CD4-positive, alpha-beta T cell (primary cell): Measurements from ENCODE around the gene TRAFD1. TPM values are rescaled to one million over a fixed set of nuclear protein-coding genes. Genes with fewer than 3 reads are reported as not detected.

ENCODE experiments used
- ATAC-seq: fragments of 200-7000 bp; cut with Tn5 transposase; one replicate; pipeline ENCODE4 v1.10.0; 2022; ENCODE audit warnings: mild to moderate bottlenecking; ENCODE audit not compliant: poor library complexity
- CTCF ChIA-PET: fragments of 350-600 bp; sonication (Branson Sonifier 250); formaldehyde crosslinking; loops from one replicate; lab custom pipeline; 2021; ENCODE audit warnings: antibody characterized with exemption, inconsistent platforms; lab: Charles Lee
- POLR2A ChIA-PET: fragments of 350-600 bp; sonication (Branson Sonifier 250); formaldehyde crosslinking; loops from one replicate; lab custom pipeline; 2021; ENCODE audit warnings: antibody characterized with exemption, inconsistent platforms; lab: Charles Lee
- DNase-seq, 14 experiments: peaks; one replicate each; pipeline ENCODE4 v3.0.0-alpha.2; 2013 to 2020; ENCODE audit warnings: mixed read lengths in 2 of 14
- H3K27ac ChIP-seq, 2 donors: one replicate each; pipeline versions ENCODE4 v1.5.1 to v1.7.0; 2013; ENCODE audit warnings: low read length in 2 of 2, low read depth in 1 of 2, mild to moderate bottlenecking in 1 of 2
- H3K27me3 ChIP-seq, 2 experiments: 1 replicate in 1 of 2; 2 replicates in 1 of 2; pipeline versions ENCODE4 v1.6.1 to v1.7.0; 2013; ENCODE audit warnings: low read length in 2 of 2, control low read depth in 1 of 2, mild to moderate bottlenecking in 1 of 2, moderate library complexity in 1 of 2; ENCODE audit not compliant: insufficient read depth in 2 of 2, control insufficient read depth in 1 of 2
- H3K36me3 ChIP-seq: one replicate; pipeline ENCODE4 v1.6.1; 2013; ENCODE audit warnings: low read length, control low read depth; ENCODE audit not compliant: insufficient read depth
- H3K4me1 ChIP-seq: one replicate; pipeline ENCODE4 v1.6.1; 2013; ENCODE audit warnings: low read length, control low read depth; ENCODE audit not compliant: insufficient read depth
- H3K4me3 ChIP-seq: one replicate; pipeline ENCODE4 v1.5.1; 2013; ENCODE audit warnings: mild to moderate bottlenecking, low read length, moderate library complexity
- H3K9me3 ChIP-seq, 2 experiments: 1 replicate in 1 of 2; 2 replicates in 1 of 2; pipeline versions ENCODE4 v1.6.1 to v1.7.0; 2013; ENCODE audit warnings: low read length in 2 of 2, mild to moderate bottlenecking in 2 of 2, control low read depth in 1 of 2, moderate library complexity in 1 of 2; ENCODE audit not compliant: control insufficient read depth in 1 of 2, insufficient read depth in 1 of 2
- H3K27ac Mint-ChIP-seq: one replicate; pipeline ENCODE4 v1.8.0; 2020; ENCODE audit warnings: mixed read lengths
- H3K27me3 Mint-ChIP-seq: one replicate; pipeline ENCODE4 v1.8.0; 2021; ENCODE audit warnings: mixed read lengths
- H3K36me3 Mint-ChIP-seq: one replicate; pipeline ENCODE4 v1.8.0; 2021; ENCODE audit warnings: low read depth, mixed read lengths
- H3K4me1 Mint-ChIP-seq: one replicate; pipeline ENCODE4 v1.8.0; 2021; ENCODE audit warnings: low read depth, mixed read lengths
- H3K4me3 Mint-ChIP-seq: one replicate; pipeline ENCODE4 v1.8.0; 2020; ENCODE audit warnings: mild to moderate bottlenecking, mixed read lengths
- H3K9me3 Mint-ChIP-seq: one replicate; pipeline ENCODE4 v1.8.0; 2020; ENCODE audit warnings: mixed read lengths
- intact Hi-C, 2 experiments: fragments of 100-400 bp; cut with DNase I in 1 of 2; cut with micrococcal nuclease in 1 of 2; formaldehyde crosslinking; loops; one replicate each; pipeline versions ENCODE4 v1.15.1 to v1.9.0; 2023 to 2025; cut with DNase I, micrococcal nuclease
- total RNA-seq, 174 experiments: library from RNA in 2 of 174; stranded (reverse) in 2 of 174; gene quantifications; one replicate each; pipeline ENCODE4 v1.2.3 and lab custom pipeline; 2021 to 2026
- TF ChIP-seq, protein P1 (sequence below): fragments of 200-600 bp; IDR thresholded peaks from one replicate; pipeline ENCODE4 v1.8.0; 2022; ENCODE audit warnings: antibody characterized with exemption, mild to moderate bottlenecking

TRAFD1 gene
- total RNA-seq, 2 experiments from 2014 or later: 19.6 to 20.4 TPM

DNA sequence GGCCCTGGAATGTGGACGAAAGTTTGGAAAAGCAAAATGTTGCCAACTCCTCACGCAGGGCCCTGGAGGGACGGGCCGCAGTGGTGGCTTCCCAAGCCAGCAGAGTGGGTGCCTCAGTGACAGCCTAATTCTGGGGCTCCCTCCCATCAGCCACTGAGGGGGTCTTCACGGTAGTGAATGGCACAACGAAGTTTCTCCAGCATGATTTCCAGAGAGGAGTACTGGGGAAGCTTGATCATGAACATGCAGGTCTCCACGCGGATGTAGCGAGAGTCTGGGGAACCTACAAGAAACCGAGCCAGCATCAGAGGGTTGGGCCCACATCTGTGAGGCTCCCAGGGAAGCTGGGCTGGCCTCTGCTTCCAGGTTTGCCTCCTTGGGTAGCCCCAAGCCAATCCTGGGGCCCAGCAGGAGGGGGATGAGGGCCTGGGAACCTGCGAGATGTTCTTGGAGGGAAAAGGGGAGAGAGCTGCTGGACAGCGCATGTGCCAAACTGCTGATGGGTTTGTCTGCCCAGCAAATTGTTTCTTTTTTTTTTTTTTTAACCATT is 37.0 kb downstream of the TRAFD1 start:
- no peak overlapping the region for H3K4me3 Mint-ChIP-seq
- no peak overlapping the region for H3K4me3 ChIP-seq
- no peak overlapping the region for H3K27ac Mint-ChIP-seq
- CTCF ChIA-PET: no interaction called here
- no peaks in the 10 kb centered on the region for H3K27me3 ChIP-seq
- peaks cover 19% of the 10 kb centered on the region for H3K4me1 ChIP-seq
- ATAC-seq (no peak), DNase-seq (no peak)
- peaks cover 62% of the 10 kb centered on the region for H3K36me3 Mint-ChIP-seq
- TF ChIP-seq, protein P1, sequence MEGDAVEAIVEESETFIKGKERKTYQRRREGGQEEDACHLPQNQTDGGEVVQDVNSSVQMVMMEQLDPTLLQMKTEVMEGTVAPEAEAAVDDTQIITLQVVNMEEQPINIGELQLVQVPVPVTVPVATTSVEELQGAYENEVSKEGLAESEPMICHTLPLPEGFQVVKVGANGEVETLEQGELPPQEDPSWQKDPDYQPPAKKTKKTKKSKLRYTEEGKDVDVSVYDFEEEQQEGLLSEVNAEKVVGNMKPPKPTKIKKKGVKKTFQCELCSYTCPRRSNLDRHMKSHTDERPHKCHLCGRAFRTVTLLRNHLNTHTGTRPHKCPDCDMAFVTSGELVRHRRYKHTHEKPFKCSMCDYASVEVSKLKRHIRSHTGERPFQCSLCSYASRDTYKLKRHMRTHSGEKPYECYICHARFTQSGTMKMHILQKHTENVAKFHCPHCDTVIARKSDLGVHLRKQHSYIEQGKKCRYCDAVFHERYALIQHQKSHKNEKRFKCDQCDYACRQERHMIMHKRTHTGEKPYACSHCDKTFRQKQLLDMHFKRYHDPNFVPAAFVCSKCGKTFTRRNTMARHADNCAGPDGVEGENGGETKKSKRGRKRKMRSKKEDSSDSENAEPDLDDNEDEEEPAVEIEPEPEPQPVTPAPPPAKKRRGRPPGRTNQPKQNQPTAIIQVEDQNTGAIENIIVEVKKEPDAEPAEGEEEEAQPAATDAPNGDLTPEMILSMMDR: no peak
- peaks cover 11% of the 10 kb centered on the region for H3K4me1 Mint-ChIP-seq
- peaks cover 2% of the 10 kb centered on the region for H3K9me3 Mint-ChIP-seq
- H3K36me3 ChIP-seq: peaks cover 46% of the 10 kb centered on the region
- peaks cover 9 to 32% of the 10 kb centered on the region in 2 experiments for H3K9me3 ChIP-seq
- POLR2A ChIA-PET: no interaction called here
- H3K27ac ChIP-seq: no peak overlapping the region
- no peaks in the 10 kb centered on the region for H3K27me3 Mint-ChIP-seq
- intact Hi-C loops: no loop called here

DNA sequence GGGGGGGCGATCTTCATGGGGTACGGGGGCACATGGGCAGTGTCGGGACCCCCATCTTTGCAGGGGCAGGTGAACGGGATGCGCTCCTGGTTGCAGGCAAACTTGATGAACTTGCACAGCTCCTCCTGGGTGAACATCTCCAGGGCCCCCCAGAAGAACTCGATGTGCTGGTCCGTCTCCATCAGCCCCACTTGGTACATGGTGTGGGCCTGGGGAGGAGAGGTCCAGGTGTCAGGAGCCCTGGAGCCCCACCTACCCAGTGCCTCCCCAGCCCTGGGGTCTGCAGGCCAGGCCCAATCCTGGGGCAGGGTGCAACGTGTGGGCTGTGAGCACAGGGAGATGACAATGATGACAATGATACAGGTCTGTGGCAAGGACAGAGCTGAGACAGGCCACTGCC is 37.7 kb downstream of the TRAFD1 start:
- intact Hi-C loops: no loop called here
- H3K4me3 Mint-ChIP-seq: no peak overlapping the region
- H3K36me3 Mint-ChIP-seq: peaks cover 54% of the 10 kb centered on the region
- peaks cover 7% of the 10 kb centered on the region for H3K4me1 Mint-ChIP-seq
- H3K4me1 ChIP-seq: peaks cover 18% of the 10 kb centered on the region
- peak in 1 of 14 experiments; percentile 23 for DNase-seq
- H3K27ac Mint-ChIP-seq: no peak overlapping the region
- no peak overlapping the region for H3K27ac ChIP-seq
- POLR2A ChIA-PET: no interaction called here
- no peaks in the 10 kb centered on the region for H3K27me3 Mint-ChIP-seq
- H3K9me3 Mint-ChIP-seq: no peaks in the 10 kb centered on the region
- peaks cover 46% of the 10 kb centered on the region for H3K36me3 ChIP-seq
- H3K27me3 ChIP-seq: no peaks in the 10 kb centered on the region
- no peak for ATAC-seq
- CTCF ChIA-PET: no interaction called here
- H3K9me3 ChIP-seq: peaks cover 7 to 31% of the 10 kb centered on the region in 2 experiments
- H3K4me3 ChIP-seq: no peak overlapping the region
- TF ChIP-seq, protein P1: no peak

DNA sequence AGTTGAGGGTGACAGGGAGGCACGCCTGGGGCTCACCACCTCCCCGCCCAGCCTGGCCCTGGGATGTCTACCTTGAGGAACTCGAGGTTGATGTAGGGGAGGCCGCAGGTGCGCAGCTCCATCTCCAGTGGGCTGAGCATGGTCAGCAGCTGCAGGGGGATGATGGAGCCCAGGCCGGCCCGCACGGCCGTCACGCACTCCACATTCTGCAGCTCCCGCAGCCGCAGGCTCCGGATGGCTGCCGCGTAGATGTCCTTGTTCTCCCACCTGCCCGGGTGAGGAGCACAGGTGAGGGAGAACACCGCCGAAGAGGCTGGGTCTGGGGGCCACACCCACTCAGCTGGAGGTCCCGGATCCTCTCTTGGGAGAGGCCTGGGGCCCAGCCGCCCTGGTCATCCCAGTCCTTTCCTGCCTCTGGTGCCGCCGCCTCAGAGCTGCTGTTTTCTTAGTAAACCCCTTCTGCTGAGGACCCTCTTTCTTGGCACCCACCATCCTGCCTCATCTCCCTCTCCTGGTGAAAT is 38.2 kb downstream of the TRAFD1 start:
- Mint-ChIP-seq H3K4me3 (no peak overlapping the region), H3K36me3 (peaks cover 50% of the 10 kb centered on the region), H3K4me1 (peaks cover 2% of the 10 kb centered on the region), H3K9me3 (no peaks in the 10 kb centered on the region), H3K27ac (no peak overlapping the region), H3K27me3 (no peaks in the 10 kb centered on the region)
- H3K4me3 ChIP-seq: no peak overlapping the region
- intact Hi-C loops: no loop called here
- no peaks in the 10 kb centered on the region for H3K27me3 ChIP-seq
- TF ChIP-seq, protein P1: no peak
- H3K4me1 ChIP-seq: peaks cover 13% of the 10 kb centered on the region
- POLR2A ChIA-PET: no interaction called here
- peak in 1 of 14 experiments; percentile 29 for DNase-seq
- H3K27ac ChIP-seq: no peak overlapping the region
- peaks cover 43% of the 10 kb centered on the region for H3K36me3 ChIP-seq
- CTCF ChIA-PET: no interaction called here
- ATAC-seq: no peak
- peaks cover 2 to 26% of the 10 kb centered on the region in 2 experiments for H3K9me3 ChIP-seq
